SK-N-SH treated with all-trans-retinoic acid at 6 μM for 48 hours (cell line): ENCODE data around the gene OPHN1.

Experiments used
- ATAC-seq: fragments of 200-7000 bp; cut with Tn5 transposase; 3 replicates; pipeline ENCODE4 v1.9.1; 2020; ENCODE audit warnings: mild to moderate bottlenecking, moderate library complexity
- ARNTL ChIP-seq: fragments of 450-650 bp; formaldehyde crosslinking; IDR thresholded peaks from 2 replicates; pipeline ENCODE4 v1.5.0; 2020; ENCODE audit warnings: low read depth, mild to moderate bottlenecking, moderate library complexity, borderline replicate concordance
- CSDC2 ChIP-seq: fragments of 250-450 bp; sonication (Bioruptor Pico); IDR thresholded peaks from 2 replicates; pipeline ENCODE4 v1.5.0; 2020; ENCODE audit warnings: mild to moderate bottlenecking, moderate library complexity
- CSRNP3 ChIP-seq: fragments of 250-450 bp; sonication (Bioruptor Pico); IDR thresholded peaks from 2 replicates; pipeline ENCODE4 v1.5.1; 2021; ENCODE audit warnings: mild to moderate bottlenecking, moderate library complexity
- ESRRG ChIP-seq: fragments of 250-450 bp; sonication (Bioruptor Pico); IDR thresholded peaks from 2 replicates; pipeline ENCODE4 v1.6.1; 2021; ENCODE audit warnings: mild to moderate bottlenecking
- OSR1 ChIP-seq: fragments of 250-450 bp; sonication (Bioruptor Pico); IDR thresholded peaks from 2 replicates; pipeline ENCODE4 v1.8.0; 2022; ENCODE audit warnings: moderate library complexity, mild to moderate bottlenecking, inconsistent platforms
- PPARA ChIP-seq: fragments of 250-450 bp; sonication (Bioruptor Pico); IDR thresholded peaks from 2 replicates; pipeline ENCODE4 v1.5.0; 2020; ENCODE audit warnings: mild to moderate bottlenecking, borderline replicate concordance
- RARB ChIP-seq: fragments of 250-450 bp; sonication (Bioruptor Pico); IDR thresholded peaks from 2 replicates; pipeline ENCODE4 v1.8.0; 2021; ENCODE audit warnings: mild to moderate bottlenecking, moderate library complexity
- SNAI2 ChIP-seq: fragments of 250-450 bp; sonication (Bioruptor Pico); IDR thresholded peaks from 2 replicates; pipeline ENCODE4 v1.5.0; 2020; ENCODE audit warnings: mild to moderate bottlenecking, moderate library complexity
- TOX ChIP-seq: fragments of 250-450 bp; sonication (Bioruptor Pico); IDR thresholded peaks from 2 replicates; pipeline ENCODE4 v1.8.0; 2021; ENCODE audit warnings: mild to moderate bottlenecking, moderate library complexity, borderline replicate concordance
- TSHZ2 ChIP-seq: fragments of 250-450 bp; sonication (Bioruptor Pico); IDR thresholded peaks from 2 replicates; pipeline ENCODE4 v1.5.0; 2020; ENCODE audit warnings: mild to moderate bottlenecking, moderate library complexity
- ZC3H10 ChIP-seq: fragments of 250-450 bp; sonication (Bioruptor Pico); IDR thresholded peaks from 2 replicates; pipeline ENCODE4 v1.5.1; 2021; ENCODE audit warnings: mild to moderate bottlenecking, moderate library complexity
- ZFP3 ChIP-seq: fragments of 250-450 bp; sonication (Bioruptor Pico); IDR thresholded peaks from 2 replicates; pipeline ENCODE4 v1.5.0; 2020; ENCODE audit warnings: mild to moderate bottlenecking, moderate library complexity
- ZFP30 ChIP-seq: fragments of 450-650 bp; formaldehyde crosslinking; IDR thresholded peaks from 2 replicates; pipeline ENCODE4 v1.5.0; 2022; ENCODE audit warnings: mild to moderate bottlenecking, moderate library complexity
- ZNF70 ChIP-seq: fragments of 450-650 bp; formaldehyde crosslinking; IDR thresholded peaks from 2 replicates; pipeline ENCODE4 v1.5.0; 2020; ENCODE audit warnings: mild to moderate bottlenecking, moderate library complexity
- ZNF8 ChIP-seq: fragments of 450-650 bp; formaldehyde crosslinking; IDR thresholded peaks from 2 replicates; pipeline ENCODE4 v1.5.0; 2020; ENCODE audit warnings: mild to moderate bottlenecking, moderate library complexity
- TF ChIP-seq, protein P1 (sequence below): fragments of 250-450 bp; sonication (Bioruptor Pico); IDR thresholded peaks from 2 replicates; pipeline ENCODE4 v1.5.1; 2020; ENCODE audit warnings: low read depth, mild to moderate bottlenecking, moderate library complexity

The OPHN1 gene

DNA sequence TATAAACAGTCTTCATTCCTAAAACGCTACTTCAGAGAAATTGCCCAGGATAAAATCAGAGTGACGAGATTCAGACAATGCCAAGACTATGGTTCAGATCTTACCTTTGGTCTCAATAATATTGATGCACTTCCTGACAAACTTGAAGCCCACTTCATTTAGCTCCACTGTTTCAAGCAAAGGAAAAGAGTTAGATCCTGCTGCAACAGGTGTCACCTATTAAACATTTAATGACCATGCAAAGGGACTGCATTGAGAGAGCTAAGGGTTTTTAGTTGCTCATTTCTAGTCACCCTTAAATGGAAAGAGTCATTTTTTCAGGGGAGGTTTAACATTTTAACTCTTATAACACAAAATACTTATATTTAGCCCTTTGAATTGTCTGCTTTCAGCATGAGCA is 239.5 kb downstream of the OPHN1 start (continued):
- TF ChIP-seq TSHZ2 (CRISPR knock-in tag) (no peak), CSRNP3 (CRISPR knock-in tag) (no peak)

DNA sequence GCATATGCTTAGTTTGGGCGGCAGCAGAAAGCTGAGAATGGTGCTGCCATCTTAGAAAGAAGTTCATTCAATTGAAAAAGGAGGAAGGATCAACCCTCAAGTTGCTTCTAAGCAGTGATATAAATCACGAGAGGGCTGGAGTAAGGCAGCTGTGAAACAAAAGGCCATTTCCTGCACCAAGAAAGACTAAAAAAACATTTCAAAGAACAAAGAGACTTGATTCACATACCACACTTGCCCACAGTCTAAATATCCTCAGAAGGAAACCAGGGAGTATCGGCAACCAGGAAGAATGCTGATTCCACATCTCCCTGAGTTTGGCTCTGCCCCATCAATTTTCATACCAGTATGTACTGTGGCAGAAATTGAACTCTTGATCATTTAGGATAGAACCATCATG is 240.1 kb downstream of the OPHN1 start:
- TF ChIP-seq TOX (CRISPR knock-in tag) (no peak), ZFP30 (CRISPR knock-in tag) (no peak), OSR1 (CRISPR knock-in tag) (no peak), ZNF70 (no peak), RARB (CRISPR knock-in tag) (no peak), CSDC2 (no peak), ARNTL (CRISPR knock-in tag) (no peak), ZC3H10 (CRISPR knock-in tag) (no peak), TSHZ2 (CRISPR knock-in tag) (no peak)
- TF ChIP-seq, protein P1, sequence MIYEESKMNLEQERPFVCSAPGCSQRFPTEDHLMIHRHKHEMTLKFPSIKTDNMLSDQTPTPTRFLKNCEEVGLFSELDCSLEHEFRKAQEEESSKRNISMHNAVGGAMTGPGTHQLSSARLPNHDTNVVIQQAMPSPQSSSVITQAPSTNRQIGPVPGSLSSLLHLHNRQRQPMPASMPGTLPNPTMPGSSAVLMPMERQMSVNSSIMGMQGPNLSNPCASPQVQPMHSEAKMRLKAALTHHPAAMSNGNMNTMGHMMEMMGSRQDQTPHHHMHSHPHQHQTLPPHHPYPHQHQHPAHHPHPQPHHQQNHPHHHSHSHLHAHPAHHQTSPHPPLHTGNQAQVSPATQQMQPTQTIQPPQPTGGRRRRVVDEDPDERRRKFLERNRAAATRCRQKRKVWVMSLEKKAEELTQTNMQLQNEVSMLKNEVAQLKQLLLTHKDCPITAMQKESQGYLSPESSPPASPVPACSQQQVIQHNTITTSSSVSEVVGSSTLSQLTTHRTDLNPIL = no peak
- no peak for ATAC-seq

DNA sequence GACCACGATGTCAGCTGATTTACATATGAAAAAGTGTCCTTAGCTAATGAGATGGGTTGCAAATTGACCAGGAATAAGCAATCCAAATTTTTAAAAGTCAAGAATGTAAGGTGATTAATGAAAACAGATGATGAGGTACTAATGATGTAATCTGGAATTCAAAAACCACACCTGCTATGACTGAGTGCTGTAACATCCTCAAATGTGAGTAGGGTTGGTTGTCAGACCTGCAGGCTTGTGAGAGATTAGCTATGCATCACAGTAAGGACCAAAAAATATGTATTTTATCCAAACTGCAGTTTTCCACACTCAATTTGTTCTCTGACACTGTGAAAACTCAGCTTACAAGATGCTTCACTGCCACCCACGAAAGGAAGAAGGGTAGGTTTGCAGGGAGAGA is 242.5 kb downstream of the OPHN1 start:
- ATAC-seq = no peak
- no peak for TF ChIP-seq ZNF8
- no peak for TF ChIP-seq CSDC2
- TF ChIP-seq ZFP30 (CRISPR knock-in tag) = no peak
- TF ChIP-seq, protein P1 = no peak
- TF ChIP-seq SNAI2 (CRISPR knock-in tag) = no peak
- TF ChIP-seq TOX (CRISPR knock-in tag) = no peak
- no peak for TF ChIP-seq ESRRG (CRISPR knock-in tag)
- TF ChIP-seq ZC3H10 (CRISPR knock-in tag) = no peak
- no peak for TF ChIP-seq ZFP3

DNA sequence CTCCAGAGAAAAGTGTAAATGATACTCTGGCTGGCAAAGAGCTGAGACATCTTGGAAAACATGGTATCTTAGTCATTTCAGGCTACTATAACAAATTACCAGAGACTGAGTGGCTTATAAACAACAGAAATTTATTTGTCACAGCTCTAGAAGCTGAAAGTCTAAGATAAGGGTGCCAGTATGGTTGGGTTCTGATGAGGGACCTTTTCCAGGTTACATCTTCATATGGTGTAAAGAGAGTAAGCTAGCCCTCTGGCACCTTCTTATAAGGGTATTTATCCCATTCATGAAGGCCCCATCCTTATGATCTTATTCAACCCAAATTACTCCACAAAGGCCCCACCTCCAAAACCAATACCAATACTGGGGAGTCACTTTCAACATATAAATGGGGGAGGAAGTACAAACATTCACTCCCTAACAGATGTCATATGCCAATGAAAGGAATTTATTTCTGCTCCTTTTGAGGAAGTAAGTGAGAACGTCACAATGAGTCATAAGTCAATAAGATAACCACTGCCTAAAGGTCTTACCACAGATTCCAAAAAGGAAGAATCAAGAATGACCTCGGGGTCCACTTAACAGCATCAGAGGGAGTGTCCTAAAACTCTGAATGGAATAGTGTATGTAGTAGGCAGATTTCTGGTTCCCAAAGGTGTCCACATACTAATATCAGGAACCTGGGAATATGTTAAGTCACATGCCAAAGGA is 246.6 kb downstream of the OPHN1 start:
- no peak for ATAC-seq
- no peak for TF ChIP-seq TOX (CRISPR knock-in tag)
- no peak for TF ChIP-seq TSHZ2 (CRISPR knock-in tag)
- TF ChIP-seq SNAI2 (CRISPR knock-in tag) = no peak
- no peak for TF ChIP-seq ZFP30 (CRISPR knock-in tag)
- TF ChIP-seq PPARA = no peak
- no peak for TF ChIP-seq CSDC2
- no peak for TF ChIP-seq OSR1 (CRISPR knock-in tag)
